ENCODE results near the gene TTC33. TPM values are rescaled to one million over a fixed set of nuclear protein-coding genes. Genes with fewer than 3 reads are reported as not detected.
"Not testable (repeated sequence)": the region's sequence is repeated elsewhere in the genome, so short reads cannot be mapped to it uniquely, and the experiment has no call there.

TTC33 gene
- total and polyA plus RNA-seq, 2 of the 4 experiments (the other 2 are of a cell fraction) = 3.1 to 8.1 TPM

GRCh38 chr5:40794340-40794739 lies 38.6 kb upstream of the TTC33 start:
- ATAC-seq (ENCODE audit: low read depth); H2BK20ac ChIP-seq (ENCODE audit: low read depth, low read length); DNase-seq; H3K56ac ChIP-seq (ENCODE audit: extremely low read depth, insufficient read depth, low read length); H3K27me3 ChIP-seq (ENCODE audit: control insufficient read depth, insufficient read depth, low read length); H3K14ac ChIP-seq (replicated peaks; ENCODE audit: low read depth, low read length); H3K4me2 ChIP-seq (ENCODE audit: low read depth, low read length); dilution Hi-C loops (cut with HindIII; ENCODE audit: low sequenced_read_pairs, unreplicated experiment); H4K8ac ChIP-seq (ENCODE audit: low read depth in 2 of 2, low read length in 2 of 2); H4K5ac ChIP-seq (ENCODE audit: low read depth, low read length); H2AK5ac ChIP-seq (ENCODE audit: low read depth, low read length); CTCF ChIA-PET; H2BK15ac ChIP-seq (ENCODE audit: low read depth, low read length); H2BK5ac ChIP-seq (ENCODE audit: low read depth, low read length, poor library complexity, severe bottlenecking); H3K9me1 ChIP-seq (ENCODE audit: insufficient read depth, low read length); H4K91ac ChIP-seq (ENCODE audit: insufficient read depth, low read depth, low read length); H2AFZ ChIP-seq (replicated peaks; ENCODE audit: low read length, poor library complexity); H3K4ac ChIP-seq (ENCODE audit: low read depth, low read length); in situ Hi-C loops (cut with MboI; ENCODE audit: low sequenced_read_pairs); POLR2A ChIA-PET (ENCODE audit: unreplicated experiment); H3K4me1 ChIP-seq (ENCODE audit: control insufficient read depth, insufficient read depth, low read length); H3K23ac ChIP-seq (ENCODE audit: low read depth, low read length); H3K27ac ChIP-seq (ENCODE audit: insufficient read depth, low read length); H2AK9ac ChIP-seq (replicated peaks; ENCODE audit: low read depth, low read length, poor library complexity); H3K9me3 ChIP-seq (ENCODE audit: control insufficient read depth, insufficient read depth, low read length); H3K36me3 ChIP-seq (ENCODE audit: control insufficient read depth, insufficient read depth, low read length); intact Hi-C loops (cut with micrococcal nuclease); H3K18ac ChIP-seq (ENCODE audit: low read depth, low read length); H3K9ac ChIP-seq (ENCODE audit: low read depth, low read length); H2BK120ac ChIP-seq (ENCODE audit: low read depth, low read length); H3K4me3 ChIP-seq (ENCODE audit: insufficient read depth, low read depth, low read length); BruUV-seq (replicated peaks): not testable (repeated sequence)
- Histone ChIP-seq H3K79me1 (ENCODE audit: low read depth in 1 of 2, low read length in 2 of 2) (peaks cover 0 to 39% of the 10 kb centered on the region in 2 experiments; a peak in 2 of 4 replicates), H4K20me1 (ENCODE audit: insufficient read depth, low read length) (peaks cover 76% of the 10 kb centered on the region)

GRCh38 chr5:40792691-40793090 lies 36.9 kb upstream of the TTC33 start:
- H3K18ac ChIP-seq (ENCODE audit: low read depth, low read length); ATAC-seq (ENCODE audit: low read depth); CTCF ChIA-PET; intact Hi-C loops (cut with micrococcal nuclease); H2AFZ ChIP-seq (replicated peaks; ENCODE audit: low read length, poor library complexity); H2BK120ac ChIP-seq (ENCODE audit: low read depth, low read length); H3K27me3 ChIP-seq (ENCODE audit: control insufficient read depth, insufficient read depth, low read length); H3K4me1 ChIP-seq (ENCODE audit: control insufficient read depth, insufficient read depth, low read length); H3K56ac ChIP-seq (ENCODE audit: extremely low read depth, insufficient read depth, low read length); H2AK5ac ChIP-seq (ENCODE audit: low read depth, low read length); H4K8ac ChIP-seq (ENCODE audit: low read depth in 2 of 2, low read length in 2 of 2); H3K4me2 ChIP-seq (ENCODE audit: low read depth, low read length); H2BK5ac ChIP-seq (ENCODE audit: low read depth, low read length, poor library complexity, severe bottlenecking); H3K9me1 ChIP-seq (ENCODE audit: insufficient read depth, low read length); H3K9ac ChIP-seq (ENCODE audit: low read depth, low read length); H4K5ac ChIP-seq (ENCODE audit: low read depth, low read length); H2BK15ac ChIP-seq (ENCODE audit: low read depth, low read length); H3K4me3 ChIP-seq (ENCODE audit: insufficient read depth, low read depth, low read length); H3K23ac ChIP-seq (ENCODE audit: low read depth, low read length); BruUV-seq (replicated peaks); H4K91ac ChIP-seq (ENCODE audit: insufficient read depth, low read depth, low read length); dilution Hi-C loops (cut with HindIII; ENCODE audit: low sequenced_read_pairs, unreplicated experiment); in situ Hi-C loops (cut with MboI; ENCODE audit: low sequenced_read_pairs); H3K36me3 ChIP-seq (ENCODE audit: control insufficient read depth, insufficient read depth, low read length); H2BK20ac ChIP-seq (ENCODE audit: low read depth, low read length); H3K9me3 ChIP-seq (ENCODE audit: control insufficient read depth, insufficient read depth, low read length); H3K4ac ChIP-seq (ENCODE audit: low read depth, low read length); H2AK9ac ChIP-seq (replicated peaks; ENCODE audit: low read depth, low read length, poor library complexity); H3K14ac ChIP-seq (replicated peaks; ENCODE audit: low read depth, low read length); H3K27ac ChIP-seq (ENCODE audit: insufficient read depth, low read length): not testable (repeated sequence)
- Histone ChIP-seq H4K20me1 (ENCODE audit: insufficient read depth, low read length) (peaks cover 89% of the 10 kb centered on the region), H3K79me1 (ENCODE audit: low read depth in 1 of 2, low read length in 2 of 2) (peaks cover 0 to 45% of the 10 kb centered on the region in 2 experiments; a peak in 2 of 4 replicates)
- WGBS, 2 experiments (ENCODE audit: extremely low coverage in 2 of 2, insufficient read length in 1 of 2) = no CpG with 5 or more reads among the region's 10 CpGs
- POLR2A ChIA-PET (ENCODE audit: unreplicated experiment) = interaction anchor here (0.7 kb wide), 1 partner anchor 14 kb away, joined by 3 read pairs; no protein-coding TSS in a partner anchor
- DNase-seq = peak; percentile 27

Measured in IMR-90 (cell line).